ENCODE results near the gene JPH2.
"Not testable (repeated sequence)": the region's sequence is repeated elsewhere in the genome, so short reads cannot be mapped to it uniquely, and the experiment has no call there.

JPH2 gene

GRCh38 chr20:44153636-44154043, 33.3 kb downstream of the JPH2 start:
- DNase-seq: no peak

GRCh38 chr20:44151621-44152416, 35.2 kb downstream of the JPH2 start:
- no peak for DNase-seq

- no peak for DNase-seq
Measured at GRCh38 chr20:44146272-44146671, 40.7 kb downstream of the JPH2 start.

- DNase-seq: no peak
Measured at GRCh38 chr20:44145131-44145775, 41.7 kb downstream of the JPH2 start.

GRCh38 chr20:44143936-44144335, 43.1 kb downstream of the JPH2 start:
- DNase-seq: no peak

- no peak for DNase-seq
Measured at GRCh38 chr20:44142413-44142812, 44.6 kb downstream of the JPH2 start.

GRCh38 chr20:44141873-44142272, 45.1 kb downstream of the JPH2 start:
- no peak for DNase-seq

GRCh38 chr20:44138867-44139266, 48.1 kb downstream of the JPH2 start:
- DNase-seq: no peak

GRCh38 chr20:44137266-44137801, 49.7 kb downstream of the JPH2 start:
- DNase-seq: no peak

GRCh38 chr20:44136579-44137265, 50.3 kb downstream of the JPH2 start:
- no peak for DNase-seq

- no peak for DNase-seq
Measured at GRCh38 chr20:44135417-44136204, 51.4 kb downstream of the JPH2 start.

- no peak for DNase-seq
Measured at GRCh38 chr20:44135012-44135412, 52.0 kb downstream of the JPH2 start.

GRCh38 chr20:44133424-44133823, 53.6 kb downstream of the JPH2 start:
- DNase-seq: no peak

GRCh38 chr20:44131704-44132103, 55.3 kb downstream of the JPH2 start:
- DNase-seq: no peak

- no peak for DNase-seq
Measured at GRCh38 chr20:44129911-44130718, 56.9 kb downstream of the JPH2 start.

- not testable (repeated sequence) for DNase-seq
Measured at GRCh38 chr20:44129300-44129699, 57.7 kb downstream of the JPH2 start.

- DNase-seq: no peak
Measured at GRCh38 chr20:44126445-44126844, 60.5 kb downstream of the JPH2 start.

- no peak for DNase-seq
Measured at GRCh38 chr20:44125332-44126127, 61.5 kb downstream of the JPH2 start.

- no peak for DNase-seq
Measured at GRCh38 chr20:44123874-44124535, 63.0 kb downstream of the JPH2 start.

- DNase-seq: no peak
Measured at GRCh38 chr20:44123251-44123650, 63.7 kb downstream of the JPH2 start.
